SK-N-MC (cell line): Measurements from ENCODE around the gene GIT1.
A peak's percentile ranks its signal among the peaks of the same experiment; 100 is the strongest.

Source experiments
- DNase-seq: peaks from one replicate; pipeline ENCODE4 v3.0.0-alpha.2; 2011; ENCODE audit warnings: low read depth, low spot score
- H3K27ac ChIP-seq: fragments of 200-600 bp; sonication (generic); 2 replicates; pipeline ENCODE4 v1.5.1; 2016; ENCODE audit warnings: mixed run types
- H3K36me3 ChIP-seq: fragments of 200-600 bp; sonication (generic); 2 replicates; pipeline ENCODE4 v1.6.1; 2017; ENCODE audit warnings: antibody characterized with exemption, low read length, mixed read lengths; ENCODE audit not compliant: insufficient read depth
- H3K4me3 ChIP-seq: fragments of 200-600 bp; sonication (generic); 2 replicates; pipeline ENCODE4 v1.5.1; 2016
- H3K9ac ChIP-seq: fragments of 200-600 bp; sonication (generic); 2 replicates; pipeline ENCODE4 v1.8.0; 2017; ENCODE audit warnings: mixed run types, mixed read lengths; ENCODE audit not compliant: insufficient read length
- H3K9me3 ChIP-seq: fragments of 200-600 bp; sonication (generic); 2 replicates; pipeline ENCODE4 v1.6.1; 2017; ENCODE audit warnings: low read depth, mild to moderate bottlenecking, antibody characterized with exemption, low read length, moderate library complexity, mixed read lengths
- EZH2 ChIP-seq: fragments of 200-600 bp; sonication (generic); IDR thresholded peaks from one replicate; pipeline ENCODE4 v1.6.1; 2017; ENCODE audit warnings: antibody characterized with exemption
- FOXP2 ChIP-seq: optimal IDR thresholded peaks from 2 replicates; pipeline ENCODE3; 2011; ENCODE audit warnings: mild to moderate bottlenecking, moderate library complexity; ENCODE audit not compliant: insufficient read depth; ENCODE audit errors: extremely low read length, control extremely low read depth
- POLR2AphosphoS5 ChIP-seq: IDR thresholded peaks from 2 replicates; pipeline ENCODE4 v1.6.1; 2012; ENCODE audit warnings: mild to moderate bottlenecking, low read depth, low read length, borderline replicate concordance

GIT1 gene

DNA sequence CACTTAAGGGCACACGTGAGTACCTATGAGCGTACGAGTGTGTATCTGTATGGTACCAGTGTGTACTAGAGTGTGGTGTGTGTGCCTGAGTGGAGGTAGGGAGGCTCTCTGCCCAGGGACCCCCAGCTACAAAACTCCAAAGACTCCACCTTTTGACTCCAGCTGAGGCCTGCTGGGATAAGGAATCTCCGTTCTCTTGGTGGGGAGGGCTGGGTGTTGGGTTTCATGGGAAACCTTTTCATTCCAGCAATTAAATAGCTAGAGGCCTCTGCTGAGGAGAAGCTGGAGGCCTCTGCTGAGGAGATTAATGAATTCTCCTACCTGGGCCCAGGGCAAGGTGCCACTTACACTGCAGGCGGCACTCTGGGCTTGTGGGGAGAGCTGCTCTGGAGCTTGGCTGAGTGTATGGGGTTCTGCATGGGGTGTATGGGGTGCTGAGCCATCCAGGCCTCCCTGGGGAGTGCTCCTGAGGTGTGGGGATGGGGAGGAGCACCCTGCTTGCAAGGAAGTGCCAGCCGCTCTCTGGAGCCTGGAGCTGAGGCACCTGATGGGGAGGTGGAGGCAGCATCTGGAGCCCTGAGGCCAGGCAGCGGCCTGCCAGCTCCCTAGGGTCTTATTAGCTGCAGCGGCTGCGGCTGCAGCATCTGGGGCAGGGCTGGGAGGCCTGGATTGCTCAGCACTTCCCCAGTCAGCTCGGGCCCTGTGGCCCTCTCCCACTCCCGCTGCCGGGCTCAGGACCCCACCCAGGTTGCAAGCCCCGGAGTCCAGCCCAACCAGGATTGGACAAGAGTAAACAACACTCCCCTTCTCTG, 8.1 kb upstream of the GIT1 start:
- H3K4me3 ChIP-seq: peak overlapping the region; percentile 36

GRCh38 chr17:29596811-29597210, 7.4 kb upstream of the GIT1 start:
- no peak overlapping the region for H3K9ac ChIP-seq
- no peak for DNase-seq
- TF ChIP-seq POLR2AphosphoS5: no peak
- TF ChIP-seq EZH2: no peak
- TF ChIP-seq FOXP2: no peak
- H3K4me3 ChIP-seq: no peak overlapping the region
- H3K36me3 ChIP-seq: no peaks in the 10 kb centered on the region
- H3K9me3 ChIP-seq: no peaks in the 10 kb centered on the region
- H3K27ac ChIP-seq: 0 out of 2 replicates have a peak overlapping the region, but pooled peaks have one; percentile 54

More for the DNA sequence above, 8.1 kb upstream of the GIT1 start:
- H3K9ac ChIP-seq: no peak overlapping the region
- TF ChIP-seq FOXP2 (no peak), EZH2 (no peak), POLR2AphosphoS5 (no peak)
- no peak for DNase-seq
- H3K36me3 ChIP-seq: no peaks in the 10 kb centered on the region
- H3K9me3 ChIP-seq: no peaks in the 10 kb centered on the region
- H3K27ac ChIP-seq: 0 out of 2 replicates have a peak overlapping the region, but pooled peaks have one; percentile 54

DNA sequence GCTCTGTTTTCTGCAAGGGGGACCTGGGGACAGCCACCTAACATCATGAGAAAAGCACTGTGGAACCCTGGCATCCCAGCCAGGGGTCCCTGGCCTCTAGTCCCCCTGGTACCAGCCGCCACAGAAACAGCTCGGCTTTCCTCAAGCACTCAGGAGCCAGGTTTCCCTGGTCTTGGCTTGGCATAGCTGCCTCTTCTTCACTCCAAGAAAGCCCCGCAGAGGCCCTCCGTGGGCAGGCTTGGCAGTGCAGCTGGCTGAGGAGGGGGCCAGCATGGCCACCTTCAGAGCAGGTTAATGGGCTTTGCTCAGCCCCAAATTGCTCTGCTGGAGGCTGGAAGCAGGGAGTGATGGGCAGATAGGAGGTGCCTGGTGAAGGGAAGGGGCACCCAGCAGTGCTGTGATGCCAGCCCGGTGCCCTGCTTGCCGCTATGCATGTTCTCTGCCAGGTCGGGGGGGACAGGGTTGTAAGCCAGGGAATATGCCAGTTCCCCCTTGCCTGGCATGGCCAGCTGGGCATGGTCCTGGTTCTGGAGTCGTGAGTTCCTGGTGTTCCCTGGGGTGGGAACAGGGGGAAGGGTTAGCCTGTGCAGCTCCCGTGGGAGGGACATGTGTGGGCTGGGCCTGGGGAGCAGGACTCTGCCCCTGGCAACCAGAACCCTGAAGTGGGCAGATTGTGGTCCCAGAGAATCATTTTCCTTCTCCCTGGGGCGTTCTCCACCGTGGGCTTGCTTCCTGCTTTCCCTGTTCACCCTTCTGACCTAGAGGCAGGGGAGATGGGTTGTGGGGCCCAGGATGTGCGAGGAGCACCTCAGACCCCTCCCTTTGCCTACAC, 6.7 kb upstream of the GIT1 start:
- Histone ChIP-seq H3K4me3 (no peak overlapping the region), H3K9ac (no peak overlapping the region), H3K9me3 (no peaks in the 10 kb centered on the region), H3K36me3 (no peaks in the 10 kb centered on the region), H3K27ac (no peak overlapping the region)
- TF ChIP-seq EZH2 (no peak), POLR2AphosphoS5 (no peak), FOXP2 (no peak)
- no peak for DNase-seq

- H3K9ac ChIP-seq: no peak overlapping the region
- no peak overlapping the region for H3K27ac ChIP-seq
- no peaks in the 10 kb centered on the region for H3K9me3 ChIP-seq
- no peak for DNase-seq
- TF ChIP-seq POLR2AphosphoS5 (no peak), EZH2 (no peak)
- no peaks in the 10 kb centered on the region for H3K36me3 ChIP-seq
- peak overlapping the region; percentile 85; the same call in 1 of the 2 replicates for H3K4me3 ChIP-seq
These were observed 5.9 kb upstream of the GIT1 start for GRCh38 chr17:29595107-29595942.

DNA sequence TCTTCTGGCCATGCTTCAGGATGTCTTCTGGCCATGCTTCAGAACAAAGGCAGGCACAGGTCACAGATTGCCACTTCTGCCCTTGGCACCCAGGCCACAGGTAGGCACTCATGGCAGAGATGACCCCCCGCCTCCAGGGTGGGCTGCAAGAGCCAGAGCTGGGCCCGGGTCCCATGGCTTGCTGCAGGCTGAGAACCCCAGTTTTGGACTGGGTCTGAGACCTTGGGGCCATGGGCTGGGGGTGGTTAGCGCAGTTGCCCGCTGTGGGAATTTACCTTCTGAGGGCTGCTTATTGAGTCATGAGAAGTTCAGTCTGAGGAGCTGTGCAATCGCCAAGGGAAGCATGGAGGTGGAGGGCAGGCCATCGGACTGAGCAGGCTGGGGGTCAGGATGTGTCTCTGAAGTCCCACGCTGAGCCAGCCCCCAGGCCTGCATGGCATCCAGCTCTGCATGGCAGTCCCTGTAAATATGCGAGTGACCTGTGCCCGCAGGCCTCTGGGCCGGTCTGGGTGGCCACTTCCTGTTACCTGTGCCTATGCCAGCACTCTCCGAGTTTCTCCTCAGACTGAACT, 5.2 kb upstream of the GIT1 start:
- no peak overlapping the region for H3K27ac ChIP-seq
- H3K9me3 ChIP-seq: no peaks in the 10 kb centered on the region
- H3K9ac ChIP-seq: no peak overlapping the region
- peak overlapping the region; percentile 85 for H3K4me3 ChIP-seq
- DNase-seq: no peak
- TF ChIP-seq FOXP2 (no peak), EZH2 (no peak), POLR2AphosphoS5 (no peak)
- H3K36me3 ChIP-seq: no peaks in the 10 kb centered on the region

GRCh38 chr17:29593591-29594518, 4.4 kb upstream of the GIT1 start:
- TF ChIP-seq EZH2 (no peak), POLR2AphosphoS5 (no peak), FOXP2 (no peak)
- H3K4me3 ChIP-seq: peak overlapping the region; percentile 85
- peak overlapping the region; percentile 75 for H3K9ac ChIP-seq
- no peaks in the 10 kb centered on the region for H3K36me3 ChIP-seq
- no peak overlapping the region for H3K27ac ChIP-seq
- no peak for DNase-seq
- no peaks in the 10 kb centered on the region for H3K9me3 ChIP-seq

- TF ChIP-seq POLR2AphosphoS5: no peak
- no peak for TF ChIP-seq EZH2
- no peak for TF ChIP-seq FOXP2
- Histone ChIP-seq H3K36me3 (no peaks in the 10 kb centered on the region), H3K27ac (peak within 1 kb of the TSS; percentile 87), H3K4me3 (peak within 1 kb of the TSS; percentile 85), H3K9ac (peak within 1 kb of the TSS; percentile 75), H3K9me3 (no peaks in the 10 kb centered on the region)
- no peak for DNase-seq
These were observed 3.6 kb upstream of the GIT1 start, which contains the start of gene ANKRD13B for GRCh38 chr17:29592850-29593551. Gene ANKRD13B, plus strand, starts transcription at chr17:29593132. Its CDS starts 490 bp downstream, at chr17:29593622.
